PC-9 (cell line): ENCODE results near the gene CNNM3. TPM values are rescaled to one million over a fixed set of nuclear protein-coding genes. Genes with fewer than 3 reads are reported as not detected.
A peak's percentile ranks its signal among the peaks of the same experiment; 100 is the strongest.

Source experiments
- BruUV-seq: library from RNA; stranded (reverse); fragments of 400-500 nt; replicated peaks from 2 replicates; lab custom pipeline; 2021; lab: Mats Ljungman, UMichigan
- CTCF ChIA-PET: fragments of 300-600 bp; sonication (Branson Sonifier 250); formaldehyde crosslinking; loops from one replicate; lab custom pipeline; 2022; ENCODE audit warnings: antibody characterized with exemption; lab: Charles Lee
- POLR2A ChIA-PET: fragments of 300-600 bp; sonication (Branson Sonifier 250); formaldehyde crosslinking; loops from one replicate; lab custom pipeline; 2022; ENCODE audit warnings: antibody characterized with exemption; ENCODE audit not compliant: unreplicated experiment; lab: Charles Lee
- DNase-seq, 2 experiments: peaks; one replicate each; pipeline versions ENCODE4 v3.0.0 to v3.0.0-alpha.2; 2015 to 2022; ENCODE audit warnings: mixed read lengths in 1 of 2
- H2AFZ ChIP-seq: fragments of 200-600 bp; sonication (generic); 2 replicates; pipeline ENCODE4 v1.8.1; 2017; ENCODE audit warnings: antibody characterized with exemption
- H3F3A ChIP-seq: fragments of 200-600 bp; sonication (generic); 2 replicates; pipeline ENCODE4 v1.8.1; 2017; ENCODE audit warnings: antibody characterized with exemption, mild to moderate bottlenecking, low read depth; ENCODE audit not compliant: insufficient read depth
- H3K27ac ChIP-seq: fragments of 200-600 bp; sonication (generic); 2 replicates; pipeline ENCODE4 v1.6.1; 2016; ENCODE audit warnings: mixed run types
- H3K27me3 ChIP-seq: fragments of 200-600 bp; sonication (generic); 2 replicates; pipeline ENCODE4 v1.6.1; 2016; ENCODE audit warnings: low read depth, mixed run types; ENCODE audit not compliant: insufficient read depth
- H3K36me3 ChIP-seq: fragments of 200-600 bp; sonication (generic); 2 replicates; pipeline ENCODE4 v1.6.1; 2016; ENCODE audit warnings: low read depth, mixed run types
- H3K4me1 ChIP-seq: fragments of 200-600 bp; sonication (generic); replicated peaks from 2 replicates; pipeline ENCODE4 v1.6.1; 2016; ENCODE audit warnings: mixed run types; ENCODE audit not compliant: insufficient read depth
- H3K4me2 ChIP-seq: fragments of 200-600 bp; sonication (generic); 2 replicates; pipeline ENCODE4 v1.6.1; 2017; ENCODE audit warnings: mixed run types
- H3K4me3 ChIP-seq: fragments of 200-600 bp; sonication (generic); 2 replicates; pipeline ENCODE4 v1.6.1; 2016; ENCODE audit warnings: mixed run types
- H3K79me2 ChIP-seq: fragments of 200-600 bp; sonication (generic); 2 replicates; pipeline ENCODE4 v1.6.1; 2017; ENCODE audit warnings: low read depth, mixed run types
- H3K9me2 ChIP-seq: fragments of 200-600 bp; sonication (generic); 2 replicates; pipeline ENCODE4 v1.8.1; 2017; ENCODE audit warnings: mild to moderate bottlenecking; ENCODE audit not compliant: insufficient read depth
- H3K9me3 ChIP-seq: fragments of 200-600 bp; sonication (generic); 2 replicates; pipeline ENCODE4 v1.8.1; 2016; ENCODE audit warnings: low read depth; ENCODE audit not compliant: insufficient read depth
- H4K20me1 ChIP-seq: fragments of 200-600 bp; sonication (generic); 2 replicates; pipeline ENCODE4 v1.8.1; 2017; ENCODE audit not compliant: insufficient read depth
- CTCF ChIP-seq: fragments of 200-600 bp; sonication (generic); conservative IDR thresholded peaks from 2 replicates; pipeline ENCODE4 v1.6.1; 2017; ENCODE audit warnings: mixed run types, antibody characterized with exemption, mild to moderate bottlenecking, moderate library complexity
- EZH2 ChIP-seq: fragments of 200-600 bp; sonication (generic); IDR thresholded peaks from 2 replicates; pipeline ENCODE4 v1.8.0; 2017; ENCODE audit warnings: antibody characterized with exemption, low read depth
- intact Hi-C: fragments of 100-400 bp; cut with micrococcal nuclease; formaldehyde crosslinking; loops from one replicate; pipeline ENCODE4 v1.10.0; 2022; ENCODE audit not compliant: unreplicated experiment
- total RNA-seq: library from RNA; stranded (reverse); gene quantifications from 2 replicates; pipeline ENCODE4 v1.2.3, GENCODE V29; 2021

CNNM3 gene
- total RNA-seq, 1 experiment from 2014 or later, result 28.7 TPM

- intact Hi-C loops, result loop anchor here (1.0 to 2.0 kb wide), 2 partner anchors 27 to 83 kb away; no protein-coding TSS in a partner anchor
- peak overlapping the region; percentile 98 for H2AFZ ChIP-seq
- CTCF ChIA-PET, result interaction anchor here (0.6 to 1.3 kb wide), 3 partner anchors 10 to 326 kb away, joined by 3 to 14 read pairs (median 5); partner anchors contain the start of gene ANKRD39
These were observed 51.9 kb downstream of the CNNM3 start for GRCh38 chr2:96867756-96868554.

GRCh38 chr2:96868555-96869280 is 52.6 kb downstream of the CNNM3 start:
- BruUV-seq, result no TSS peak
- Histone ChIP-seq H3K9me2 (no peaks in the 10 kb centered on the region), H3F3A (peaks cover 32% of the 10 kb centered on the region; the same call in 1 of the 2 replicates), H3K79me2 (peaks cover 38% of the 10 kb centered on the region), H3K9me3 (no peaks in the 10 kb centered on the region), H3K27ac (peak overlapping the region; percentile 43; the same call in 1 of the 2 replicates), H3K27me3 (no peaks in the 10 kb centered on the region), H2AFZ (peak overlapping the region; percentile 98), H3K36me3 (peaks cover 34% of the 10 kb centered on the region), H3K4me3 (peak overlapping the region; percentile 82), H4K20me1 (peaks cover 9% of the 10 kb centered on the region), H3K4me2 (peak overlapping the region; percentile 96), H3K4me1 (peaks cover 37% of the 10 kb centered on the region)
- peak; percentile 86 for TF ChIP-seq CTCF
- no peak for TF ChIP-seq EZH2
- DNase-seq, result peak; percentile 72 to 87
- ChIA-PET POLR2A (interaction anchor here (0.6 to 0.9 kb wide), 5 partner anchors 10 to 243 kb away, joined by 4 to 13 read pairs (median 6); no protein-coding TSS in a partner anchor), CTCF (interaction anchor here (0.6 to 1.3 kb wide), 5 partner anchors 11 to 327 kb away, joined by 3 to 14 read pairs (median 3); partner anchors contain the start of gene ANKRD39)
- intact Hi-C loops, result loop anchor here (1.0 to 2.0 kb wide), 3 partner anchors 10 to 83 kb away; partner anchors contain the start of gene ANKRD39

More at GRCh38 chr2:96867756-96868554, 51.9 kb downstream of the CNNM3 start:
- no peaks in the 10 kb centered on the region for H3K9me2 ChIP-seq
- peaks cover 38% of the 10 kb centered on the region for H3K79me2 ChIP-seq
- H3K27ac ChIP-seq, result no peak overlapping the region; the same call in 1 of the 2 replicates
- peaks cover 41% of the 10 kb centered on the region for H3K36me3 ChIP-seq
- POLR2A ChIA-PET, result interaction anchor here (0.6 to 0.9 kb wide), 3 partner anchors 20 to 244 kb away, joined by 4 to 13 read pairs (median 6); no protein-coding TSS in a partner anchor
- BruUV-seq, result TSS peak; percentile 45
- no peaks in the 10 kb centered on the region for H3K9me3 ChIP-seq
- peaks cover 13% of the 10 kb centered on the region for H4K20me1 ChIP-seq
- no peak for DNase-seq
- H3K4me3 ChIP-seq, result peak overlapping the region; percentile 82
- peak overlapping the region; percentile 96 for H3K4me2 ChIP-seq
- no peaks in the 10 kb centered on the region for H3K27me3 ChIP-seq
- peaks cover 25% of the 10 kb centered on the region; the same call in 1 of the 2 replicates for H3F3A ChIP-seq
- H3K4me1 ChIP-seq, result peaks cover 29% of the 10 kb centered on the region
- TF ChIP-seq EZH2 (no peak), CTCF (no peak)
